HepG2 (cell line): ENCODE data around the gene VTN. TPM values are rescaled to one million over a fixed set of nuclear protein-coding genes. Genes with fewer than 3 reads are reported as not detected.
A peak's percentile ranks its signal among the peaks of the same experiment; 100 is the strongest.

Source experiments
- ARHGAP35 ChIP-seq: sonication (generic); formaldehyde crosslinking; IDR thresholded peaks from 2 replicates; pipeline ENCODE4 v1.9.0; 2022; ENCODE audit warnings: mild to moderate bottlenecking, inconsistent platforms, moderate library complexity, missing genetic modification reagents, borderline replicate concordance
- CCAR2 ChIP-seq: fragments of 200-400 bp; formaldehyde crosslinking; optimal IDR thresholded peaks from 2 replicates; pipeline ENCODE3; 2018; ENCODE audit warnings: low read depth, mild to moderate bottlenecking, low read length, moderate library complexity
- DR1 ChIP-seq: sonication (generic); formaldehyde crosslinking; IDR thresholded peaks from 2 replicates; pipeline ENCODE4 v1.8.0; 2021; ENCODE audit warnings: mild to moderate bottlenecking, missing genetic modification reagents, inconsistent platforms
- E2F2 ChIP-seq: sonication (generic); formaldehyde crosslinking; IDR thresholded peaks from 2 replicates; pipeline ENCODE4 v1.4.0; 2020; ENCODE audit warnings: missing genetic modification reagents, borderline replicate concordance
- MAF1 ChIP-seq: sonication (generic); formaldehyde crosslinking; IDR thresholded peaks from 2 replicates; pipeline ENCODE4 v1.5.0; 2020; ENCODE audit warnings: missing genetic modification reagents, borderline replicate concordance
- MAX ChIP-seq: IDR thresholded peaks from 2 replicates; pipeline ENCODE4 v1.6.1; 2012; ENCODE audit warnings: inconsistent platforms
- NAIF1 ChIP-seq: sonication (generic); formaldehyde crosslinking; IDR thresholded peaks from 2 replicates; pipeline ENCODE4 v1.5.0; 2020; ENCODE audit warnings: mild to moderate bottlenecking, missing genetic modification reagents, borderline replicate concordance
- PRMT3 ChIP-seq: sonication (generic); formaldehyde crosslinking; IDR thresholded peaks from 2 replicates; pipeline ENCODE4 v1.8.1; 2022; ENCODE audit warnings: low read depth, mild to moderate bottlenecking, moderate library complexity, missing genetic modification reagents, borderline replicate concordance
- SMAD1 ChIP-seq: sonication (generic); formaldehyde crosslinking; IDR thresholded peaks from 2 replicates; pipeline ENCODE4 v1.4.0; 2020; ENCODE audit warnings: missing genetic modification reagents, low read depth, mild to moderate bottlenecking, borderline replicate concordance
- SMAD3 ChIP-seq: sonication (generic); formaldehyde crosslinking; IDR thresholded peaks from 2 replicates; pipeline ENCODE4 v1.4.0; 2020; ENCODE audit warnings: missing genetic modification reagents
- SRSF1 ChIP-seq: fragments of 200-400 bp; formaldehyde crosslinking; optimal IDR thresholded peaks from 2 replicates; pipeline ENCODE3; 2017; ENCODE audit warnings: mild to moderate bottlenecking, low read depth, low read length, moderate library complexity
- TBX3 ChIP-seq: fragments of 450-650 bp; IDR thresholded peaks from 2 replicates; pipeline ENCODE4 v1.6.1; 2017; ENCODE audit warnings: antibody characterized with exemption, mild to moderate bottlenecking, inconsistent platforms, borderline replicate concordance
- TFDP1 ChIP-seq: IDR thresholded peaks from 2 replicates; pipeline ENCODE4 v1.6.1; 2016; ENCODE audit warnings: missing compliant biosample characterization, missing genetic modification reagents, borderline replicate concordance
- ZBTB37 ChIP-seq: sonication (generic); formaldehyde crosslinking; IDR thresholded peaks from 2 replicates; pipeline ENCODE4 v1.4.0; 2020; ENCODE audit warnings: mild to moderate bottlenecking, missing genetic modification reagents
- ZBTB7A ChIP-seq: sonication (generic); formaldehyde crosslinking; IDR thresholded peaks from 2 replicates; pipeline ENCODE4 v1.8.0; 2022; ENCODE audit warnings: mild to moderate bottlenecking, missing genetic modification reagents
- ZBTB8A ChIP-seq: sonication (generic); formaldehyde crosslinking; IDR thresholded peaks from 2 replicates; pipeline ENCODE4 v1.4.0; 2020; ENCODE audit warnings: mild to moderate bottlenecking, low read depth, missing genetic modification reagents, borderline replicate concordance
- ZKSCAN5 ChIP-seq: sonication (generic); formaldehyde crosslinking; IDR thresholded peaks from 2 replicates; pipeline ENCODE4 v1.5.1; 2020; ENCODE audit warnings: mild to moderate bottlenecking, missing genetic modification reagents
- ZNF124 ChIP-seq: sonication (generic); formaldehyde crosslinking; IDR thresholded peaks from 2 replicates; pipeline ENCODE4 v1.4.0; 2020; ENCODE audit warnings: missing genetic modification reagents
- ZNF331 ChIP-seq: sonication (generic); formaldehyde crosslinking; IDR thresholded peaks from 2 replicates; pipeline ENCODE4 v1.4.0; 2020; ENCODE audit warnings: missing genetic modification reagents
- ZNF382 ChIP-seq: sonication (generic); formaldehyde crosslinking; IDR thresholded peaks from 2 replicates; pipeline ENCODE4 v1.5.0; 2020; ENCODE audit warnings: missing genetic modification reagents, mild to moderate bottlenecking, borderline replicate concordance
- ZNF607 ChIP-seq: sonication (generic); formaldehyde crosslinking; IDR thresholded peaks from 2 replicates; pipeline ENCODE4 v1.5.1; 2020; ENCODE audit warnings: missing genetic modification reagents, mild to moderate bottlenecking, borderline replicate concordance
- ZNF652 ChIP-seq: IDR thresholded peaks from 2 replicates; pipeline ENCODE4 v1.6.1; 2016; ENCODE audit warnings: low read depth, borderline replicate concordance
- ZNF740 ChIP-seq: sonication (generic); formaldehyde crosslinking; IDR thresholded peaks from 2 replicates; pipeline ENCODE4 v1.4.0; 2020; ENCODE audit warnings: missing genetic modification reagents
- ZNF788 ChIP-seq: sonication (generic); formaldehyde crosslinking; IDR thresholded peaks from 2 replicates; pipeline ENCODE4 v1.5.0; 2020; ENCODE audit warnings: mild to moderate bottlenecking, missing genetic modification reagents, borderline replicate concordance
- ZNF841 ChIP-seq: sonication (generic); formaldehyde crosslinking; IDR thresholded peaks from 2 replicates; pipeline ENCODE4 v1.8.1; 2023; ENCODE audit warnings: missing genetic modification reagents, borderline replicate concordance
- ZSCAN21 ChIP-seq: sonication (generic); formaldehyde crosslinking; IDR thresholded peaks from 2 replicates; pipeline ENCODE4 v1.8.0; 2022; ENCODE audit warnings: mild to moderate bottlenecking, missing genetic modification reagents, moderate library complexity, borderline replicate concordance
- ZSCAN30 ChIP-seq: sonication (generic); formaldehyde crosslinking; IDR thresholded peaks from 2 replicates; pipeline ENCODE4 v1.5.0; 2020; ENCODE audit warnings: mild to moderate bottlenecking, missing genetic modification reagents
- polyA plus RNA-seq, 8 experiments: library from polyadenylated mRNA; depleted of rRNA in 3 of 8; stranded (reverse) in 7 of 8; unstranded in 1 of 8; fragments of >200 nt; fragmentation: Illumina TruSeq in 4 of 8; extraction: Trizol in 4 of 8; gene quantifications; 2 replicates each; pipeline versions ENCODE4 v1.2.1 to v1.2.3, GENCODE V29; 2011 to 2016; ENCODE audit warnings: low read depth in 4 of 8, missing spikeins in 1 of 8, mixed read lengths in 1 of 8; ENCODE audit not compliant: insufficient read depth in 1 of 8
- total RNA-seq, 5 experiments: library from RNA; depleted of rRNA; stranded (reverse); fragments of >200 nt; fragmentation: Illumina TruSeq; extraction: Trizol; gene quantifications; 2 replicates each; pipeline ENCODE4 v1.2.3, GENCODE V29; 2016; ENCODE audit warnings: low read depth in 1 of 5

The VTN gene
- total and polyA plus RNA-seq, 2 of the 13 experiments (the other 11 are each of a cell fraction or from before 2014, with no cell fraction given): 108 to 131 TPM

GRCh38 chr17:28416703-28417311, 46.7 kb upstream of the VTN start (continued):
- TF ChIP-seq MAF1 (CRISPR knock-in tag) (no peak), ARHGAP35 (CRISPR knock-in tag) (no peak), ZNF607 (CRISPR knock-in tag) (no peak), ZSCAN21 (CRISPR knock-in tag) (no peak), ZBTB37 (CRISPR knock-in tag) (0 out of 2 replicates have a peak, but pooled peaks have one; percentile 31), ZNF124 (peak; percentile 77), PRMT3 (CRISPR knock-in tag) (no peak), TBX3 (no peak), ZBTB8A (CRISPR knock-in tag) (no peak), ZNF652 (CRISPR knock-in tag) (0 out of 2 replicates have a peak, but pooled peaks have one; percentile 22), SMAD1 (CRISPR knock-in tag) (no peak), CCAR2 (no peak), ZNF382 (CRISPR knock-in tag) (no peak), ZKSCAN5 (no peak), ZNF788 (CRISPR knock-in tag) (0 out of 2 replicates have a peak, but pooled peaks have one; percentile 19), NAIF1 (no peak), ZNF331 (peak; percentile 39; the same call in 1 of the 2 replicates), E2F2 (CRISPR knock-in tag) (no peak), ZNF740 (CRISPR knock-in tag) (no peak), ZNF841 (CRISPR knock-in tag) (no peak), TFDP1 (CRISPR knock-in tag) (0 out of 2 replicates have a peak, but pooled peaks have one; percentile 10), MAX (no peak; the same call in 1 of the 2 replicates), SRSF1 (no peak), DR1 (no peak), ZSCAN30 (CRISPR knock-in tag) (no peak), ZBTB7A (CRISPR knock-in tag) (no peak), SMAD3 (CRISPR knock-in tag) (peak; percentile 61; the same call in 1 of the 2 replicates)
